GM12865 (cell line): Measurements from ENCODE around the gene DSP.

Experiments used
- DNase-seq: peaks from one replicate; pipeline ENCODE4 v3.0.0; 2010; ENCODE audit warnings: low read depth
- H3K4me3 ChIP-seq: 2 replicates; pipeline ENCODE4 v1.5.1; 2011; ENCODE audit warnings: mild to moderate bottlenecking, low read depth, low read length, control low read depth
- CTCF ChIP-seq: IDR thresholded peaks from 2 replicates; pipeline ENCODE4 v1.5.1; 2011; ENCODE audit warnings: low read length, control low read depth, low read depth, inconsistent platforms; ENCODE audit not compliant: insufficient read depth; ENCODE audit errors: missing control alignments

The DSP gene

GRCh38 chr6:7518877-7519276 is 22.6 kb upstream of the DSP start:
- H3K4me3 ChIP-seq: no peak overlapping the region

GRCh38 chr6:7522873-7523272 is 18.6 kb upstream of the DSP start:
- DNase-seq: no peak
- no peak for TF ChIP-seq CTCF
- no peak overlapping the region for H3K4me3 ChIP-seq

More at GRCh38 chr6:7518877-7519276, 22.6 kb upstream of the DSP start:
- no peak for TF ChIP-seq CTCF
- DNase-seq: no peak

GRCh38 chr6:7523922-7524321 is 17.5 kb upstream of the DSP start:
- H3K4me3 ChIP-seq: no peak overlapping the region
- no peak for DNase-seq
- no peak for TF ChIP-seq CTCF

- no peak for TF ChIP-seq CTCF
- DNase-seq: no peak
- no peak overlapping the region for H3K4me3 ChIP-seq
Measured at GRCh38 chr6:7526755-7527154, 14.7 kb upstream of the DSP start.

GRCh38 chr6:7528565-7528964 is 12.9 kb upstream of the DSP start:
- no peak overlapping the region for H3K4me3 ChIP-seq
- no peak for DNase-seq
- no peak for TF ChIP-seq CTCF

- DNase-seq: no peak
- no peak overlapping the region for H3K4me3 ChIP-seq
- no peak for TF ChIP-seq CTCF
Measured at GRCh38 chr6:7529141-7529540, 12.3 kb upstream of the DSP start.

GRCh38 chr6:7532232-7532631 is 9.2 kb upstream of the DSP start:
- no peak for DNase-seq
- no peak overlapping the region for H3K4me3 ChIP-seq
- TF ChIP-seq CTCF: no peak
